GM21737 (cell line): ENCODE measurements around the gene ATG9B.
"Not testable (repeated sequence)": the region's sequence is repeated elsewhere in the genome, so short reads cannot be mapped to it uniquely, and the experiment has no call there.

Source experiments
- ATAC-seq: cut with Tn5 transposase; IDR thresholded peaks from one replicate; pipeline ENCODE4 v1.9.1; 2021; ENCODE audit warnings: mild to moderate bottlenecking, moderate library complexity; ENCODE audit not compliant: unreplicated experiment

The ATG9B gene

GRCh38 chr7:151059367-151060112 lies 35.2 kb upstream of the ATG9B start, which contains the start of gene SLC4A2:
Gene SLC4A2, plus strand, starts transcription at chr7:151059589. Its CDS starts 2,399 bp downstream, at chr7:151061988.
- ATAC-seq, result peak; percentile 37

- no peak for ATAC-seq
Observed at GRCh38 chr7:151058781-151059366, 34.6 kb upstream of the ATG9B start.

- ATAC-seq, result peak; percentile 81
Observed at GRCh38 chr7:151057989-151058780, 33.9 kb upstream of the ATG9B start.

GRCh38 chr7:151057506-151057988 lies 33.3 kb upstream of the ATG9B start, which contains the start of gene CDK5:
Gene CDK5, minus strand, starts transcription at chr7:151057897. Its CDS starts 49 bp downstream, at chr7:151057848.
- no peak for ATAC-seq

GRCh38 chr7:151056666-151057505 lies 32.6 kb upstream of the ATG9B start:
- no peak for ATAC-seq

GRCh38 chr7:151056283-151056665 lies 32.0 kb upstream of the ATG9B start:
- ATAC-seq, result no peak

- no peak for ATAC-seq
Observed at GRCh38 chr7:151053751-151054150, 29.5 kb upstream of the ATG9B start.

- no peak for ATAC-seq
Observed at GRCh38 chr7:151053096-151053495, 28.8 kb upstream of the ATG9B start.

- no peak for ATAC-seq
Observed at GRCh38 chr7:151051108-151051507, 26.8 kb upstream of the ATG9B start.

GRCh38 chr7:151048911-151049463 lies 24.7 kb upstream of the ATG9B start:
- no peak for ATAC-seq

GRCh38 chr7:151047976-151048815 lies 23.9 kb upstream of the ATG9B start, which contains the start of gene ASIC3:
Gene ASIC3, plus strand, starts transcription at chr7:151048531. Its CDS starts 355 bp downstream, at chr7:151048886.
- no peak for ATAC-seq

GRCh38 chr7:151046603-151047573 lies 22.6 kb upstream of the ATG9B start:
- ATAC-seq, result no peak

- ATAC-seq, result no peak
Observed at GRCh38 chr7:151045967-151046366, 21.7 kb upstream of the ATG9B start.

- no peak for ATAC-seq
Observed at GRCh38 chr7:151045262-151045661, 21.0 kb upstream of the ATG9B start.

GRCh38 chr7:151043959-151044358 lies 19.7 kb upstream of the ATG9B start:
- no peak for ATAC-seq

GRCh38 chr7:151043449-151043848 lies 19.2 kb upstream of the ATG9B start:
- not testable (repeated sequence) for ATAC-seq

- no peak for ATAC-seq
Observed at GRCh38 chr7:151040616-151041375, 16.5 kb upstream of the ATG9B start.
